HG03342 (cell line): ENCODE results near the gene RP2.

Source experiments
- ATAC-seq: cut with Tn5 transposase; IDR thresholded peaks from one replicate; pipeline ENCODE4 v1.9.1; 2021; ENCODE audit warnings: mild to moderate bottlenecking, moderate library complexity; ENCODE audit not compliant: unreplicated experiment

RP2 gene

DNA sequence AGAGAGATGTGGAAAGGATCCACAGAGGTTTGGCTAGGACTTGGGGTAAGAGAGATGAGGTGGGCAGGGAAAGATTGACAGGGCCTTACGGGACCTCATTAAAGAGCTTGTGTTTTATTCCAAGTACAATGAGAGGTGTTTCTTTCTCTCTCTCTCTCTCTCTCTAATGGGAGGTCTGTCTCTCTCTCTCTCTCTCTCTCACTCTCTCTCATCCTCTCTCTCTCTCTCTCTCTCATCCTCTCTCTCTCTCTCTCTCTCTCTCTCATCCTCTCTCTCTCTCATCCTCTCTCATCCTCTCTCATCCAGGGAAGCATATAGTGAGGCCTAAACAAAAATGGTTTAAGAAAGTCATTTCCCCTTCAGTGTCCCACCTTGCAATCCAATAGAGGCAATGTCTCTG is 80.8 kb downstream of the RP2 start:
- ATAC-seq: no peak

DNA sequence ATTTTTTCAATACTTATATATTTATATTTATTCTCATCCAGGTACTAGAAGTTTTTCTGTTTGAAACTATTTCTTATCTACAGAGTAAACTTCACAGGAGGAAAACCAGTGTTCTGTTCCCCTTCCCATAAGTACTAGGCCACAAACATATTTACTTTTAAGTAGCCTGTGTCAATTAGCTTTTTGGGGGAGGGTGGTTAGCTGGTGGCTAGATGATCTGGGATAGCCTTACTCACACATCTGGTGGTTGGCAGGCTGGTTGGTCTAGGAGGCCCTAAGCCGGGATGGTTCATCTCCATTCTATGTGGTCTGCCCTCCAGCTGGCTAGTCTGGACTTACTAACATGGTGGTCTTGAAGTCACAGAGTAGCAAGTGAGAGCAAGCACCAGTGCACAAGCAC is 81.6 kb downstream of the RP2 start:
- ATAC-seq: no peak

DNA sequence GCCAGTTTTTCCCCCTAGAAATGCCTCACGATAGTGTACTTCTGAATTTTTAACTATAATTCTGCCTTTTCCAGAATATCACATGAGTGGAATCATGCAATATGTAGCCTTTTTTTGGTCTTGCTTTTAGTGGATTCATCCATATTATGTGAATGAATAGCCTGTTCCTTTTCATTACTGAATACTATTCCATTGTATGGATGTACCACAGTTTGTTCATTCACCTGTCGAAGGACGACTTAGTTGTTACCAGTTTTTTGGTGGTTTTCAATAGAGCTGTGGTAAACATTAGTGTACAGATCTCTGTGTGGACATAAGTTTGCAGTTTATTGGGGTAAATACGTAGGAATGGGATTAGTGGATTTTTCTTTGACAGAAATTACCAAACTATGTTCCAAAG is 83.4 kb downstream of the RP2 start:
- no peak for ATAC-seq

DNA sequence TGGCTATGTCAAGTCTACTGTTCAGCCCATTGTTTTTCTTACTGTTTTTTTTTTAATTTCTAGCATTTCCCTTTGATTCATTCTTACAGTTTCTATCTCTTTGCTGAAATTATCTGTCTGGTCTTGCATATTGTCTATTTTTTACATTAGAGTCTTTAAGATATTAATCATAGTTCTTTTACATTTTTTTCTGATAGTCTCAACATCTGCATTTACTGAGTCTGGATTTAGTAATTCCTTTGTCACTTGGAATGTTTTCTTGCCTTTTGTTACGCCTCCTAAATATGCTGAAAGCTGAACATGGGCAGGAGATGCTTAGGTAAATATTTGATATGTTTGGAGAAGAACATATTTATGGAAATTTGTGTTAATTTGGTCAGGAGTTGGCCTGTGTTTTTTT is 85.8 kb downstream of the RP2 start:
- ATAC-seq: no peak

DNA sequence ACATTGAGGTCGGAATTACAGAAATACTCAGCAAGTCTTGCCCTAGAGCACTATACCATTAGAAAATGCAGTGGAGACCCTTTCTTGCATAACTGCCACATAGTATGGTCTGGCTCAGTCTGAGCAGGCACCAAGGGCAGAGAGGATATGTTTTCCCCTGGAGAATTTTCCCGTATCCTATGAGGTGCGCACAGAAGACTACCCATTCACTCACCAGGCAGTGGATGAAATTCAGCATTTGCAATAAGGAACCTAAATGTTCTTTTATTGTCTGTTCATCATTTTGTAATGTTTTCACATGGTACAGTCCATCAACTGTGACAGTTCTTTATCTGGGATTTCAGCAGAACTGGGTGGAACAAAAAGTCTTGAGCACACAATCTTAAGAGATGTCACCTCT is 90.9 kb downstream of the RP2 start:
- ATAC-seq: no peak

GRCh38 chrX:46929439-46930261 is 92.8 kb downstream of the RP2 start:
- no peak for ATAC-seq
